ENCODE results near the gene SFMBT1.
"Not testable (repeated sequence)": the region's sequence is repeated elsewhere in the genome, so short reads cannot be mapped to it uniquely, and the experiment has no call there.

Gene SFMBT1

GRCh38 chr3:53065841-53066480, 20.1 kb upstream of the SFMBT1 start:
- H3K9me3 Mint-ChIP-seq, result no peaks in the 10 kb centered on the region
- peaks cover 20% of the 10 kb centered on the region for H3K27me3 Mint-ChIP-seq
- no peak overlapping the region for H3K27ac Mint-ChIP-seq
- intact Hi-C loops (cut with micrococcal nuclease), result no loop called here
- no peaks in the 10 kb centered on the region for H3K36me3 Mint-ChIP-seq (ENCODE audit: low read depth)
- no peaks in the 10 kb centered on the region for H3K4me1 Mint-ChIP-seq (ENCODE audit: low read depth)
- H3K4me3 Mint-ChIP-seq, result no peak overlapping the region

- Mint-ChIP-seq H3K36me3 (ENCODE audit: low read depth) (no peaks in the 10 kb centered on the region), H3K27ac (no peak overlapping the region), H3K9me3 (no peaks in the 10 kb centered on the region), H3K4me1 (ENCODE audit: low read depth) (no peaks in the 10 kb centered on the region), H3K4me3 (no peak overlapping the region), H3K27me3 (peaks cover 20% of the 10 kb centered on the region)
- intact Hi-C loops (cut with micrococcal nuclease), result no loop called here
Observed at GRCh38 chr3:53062905-53063304, 17.0 kb upstream of the SFMBT1 start.

DNA sequence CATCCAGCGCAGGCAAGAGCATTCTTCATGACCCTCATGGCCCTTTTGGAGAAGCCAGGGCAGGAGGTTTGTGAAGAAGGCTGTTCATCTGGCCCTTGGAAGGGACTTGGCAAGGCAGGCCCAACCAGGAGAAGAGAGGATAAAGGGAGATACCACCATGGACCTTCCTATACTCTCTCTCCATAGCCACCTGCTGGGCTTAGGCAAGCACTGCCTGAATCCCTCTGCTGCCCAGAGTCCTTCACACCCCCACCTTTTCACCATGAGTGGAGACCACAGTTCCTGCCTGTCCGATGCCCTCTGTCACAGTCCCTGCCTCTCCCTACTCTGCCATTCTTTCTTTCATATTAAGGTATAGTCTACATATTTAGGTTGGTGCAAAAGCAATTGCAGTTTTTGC, 10.6 kb upstream of the SFMBT1 start:
- no peaks in the 10 kb centered on the region for H3K36me3 Mint-ChIP-seq (ENCODE audit: low read depth)
- intact Hi-C loops (cut with micrococcal nuclease), result no loop called here
- H3K9me3 Mint-ChIP-seq, result no peaks in the 10 kb centered on the region
- H3K27me3 Mint-ChIP-seq, result peaks cover 7% of the 10 kb centered on the region
- H3K4me3 Mint-ChIP-seq, result no peak overlapping the region
- no peaks in the 10 kb centered on the region for H3K4me1 Mint-ChIP-seq (ENCODE audit: low read depth)
- H3K27ac Mint-ChIP-seq, result no peak overlapping the region

DNA sequence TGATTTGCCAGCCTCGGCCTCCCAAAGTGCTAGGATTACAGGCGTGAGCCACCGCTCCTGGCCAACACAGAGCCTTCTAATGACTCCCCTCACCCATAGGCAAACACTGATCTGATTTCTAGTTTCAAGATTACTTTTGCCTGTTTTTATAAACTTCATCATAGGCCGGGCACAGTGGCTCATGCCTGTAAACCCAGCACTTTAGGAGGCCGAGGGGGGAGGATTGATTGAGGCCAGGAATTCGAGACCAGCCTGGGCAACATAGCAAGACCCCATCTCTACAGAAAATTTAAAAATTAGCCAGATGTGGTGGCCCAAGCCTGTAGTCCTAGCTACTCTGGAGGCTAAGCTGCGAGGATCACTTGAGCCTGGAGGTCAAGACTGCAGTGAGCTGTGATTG, 8.4 kb upstream of the SFMBT1 start:
- H3K9me3 Mint-ChIP-seq; intact Hi-C loops (cut with micrococcal nuclease); H3K4me1 Mint-ChIP-seq (ENCODE audit: low read depth); H3K27me3 Mint-ChIP-seq; H3K36me3 Mint-ChIP-seq (ENCODE audit: low read depth); H3K27ac Mint-ChIP-seq; H3K4me3 Mint-ChIP-seq: not testable (repeated sequence)

DNA sequence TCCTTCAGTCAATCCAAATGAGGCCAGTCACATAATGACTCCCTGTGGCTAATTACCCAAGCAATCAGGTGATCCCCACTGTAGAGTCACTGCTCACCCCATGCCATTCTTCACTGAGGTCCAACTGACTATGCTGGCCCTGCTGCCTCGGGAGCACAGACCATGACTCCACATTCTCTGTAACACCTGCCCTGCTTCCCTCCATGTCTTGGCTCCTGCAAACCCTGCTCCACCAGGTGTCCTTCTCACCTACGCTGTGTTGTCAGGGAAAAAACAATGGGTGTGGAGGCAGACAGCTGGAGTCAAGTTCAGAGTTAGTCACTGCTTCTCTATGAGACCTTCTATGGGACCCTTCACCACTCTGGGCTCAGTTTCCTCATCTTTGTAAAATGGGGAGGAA, 6.1 kb upstream of the SFMBT1 start:
- Mint-ChIP-seq H3K27ac (no peak overlapping the region), H3K27me3 (peaks cover 22% of the 10 kb centered on the region), H3K4me1 (ENCODE audit: low read depth) (peaks cover 6% of the 10 kb centered on the region), H3K4me3 (no peak overlapping the region), H3K36me3 (ENCODE audit: low read depth) (no peaks in the 10 kb centered on the region), H3K9me3 (no peaks in the 10 kb centered on the region)
- intact Hi-C loops (cut with micrococcal nuclease), result no loop called here

GRCh38 chr3:53049987-53050386, 4.1 kb upstream of the SFMBT1 start:
- Mint-ChIP-seq H3K9me3 (no peaks in the 10 kb centered on the region), H3K27me3 (peaks cover 29% of the 10 kb centered on the region), H3K4me1 (ENCODE audit: low read depth) (peaks cover 12% of the 10 kb centered on the region), H3K36me3 (ENCODE audit: low read depth) (peaks cover 7% of the 10 kb centered on the region), H3K4me3 (no peak overlapping the region), H3K27ac (no peak overlapping the region)
- intact Hi-C loops (cut with micrococcal nuclease), result no loop called here

GRCh38 chr3:53046171-53047170, 598 bp upstream of the SFMBT1 start:
- intact Hi-C loops (cut with micrococcal nuclease), result no loop called here
- Mint-ChIP-seq H3K27me3 (peaks cover 32% of the 10 kb centered on the region), H3K27ac (peak overlapping the region; percentile 95), H3K4me3 (peak overlapping the region; percentile 97), H3K9me3 (no peaks in the 10 kb centered on the region), H3K4me1 (ENCODE audit: low read depth) (peaks cover 20% of the 10 kb centered on the region), H3K36me3 (ENCODE audit: low read depth) (peaks cover 7% of the 10 kb centered on the region)

- H3K4me3 Mint-ChIP-seq, result peak overlapping the region; percentile 89
- peaks cover 30% of the 10 kb centered on the region for H3K27me3 Mint-ChIP-seq
Observed at GRCh38 chr3:53044711-53045517, 959 bp downstream of the SFMBT1 start.

GRCh38 chr3:53044371-53044710, 1.5 kb downstream of the SFMBT1 start:
- peak overlapping the region; percentile 84 for H3K27ac Mint-ChIP-seq
- peaks cover 26% of the 10 kb centered on the region for H3K4me1 Mint-ChIP-seq (ENCODE audit: low read depth)
- peaks cover 27% of the 10 kb centered on the region for H3K27me3 Mint-ChIP-seq
- H3K9me3 Mint-ChIP-seq, result no peaks in the 10 kb centered on the region
- peaks cover 7% of the 10 kb centered on the region for H3K36me3 Mint-ChIP-seq (ENCODE audit: low read depth)
- H3K4me3 Mint-ChIP-seq, result peak overlapping the region; percentile 89
- intact Hi-C loops (cut with micrococcal nuclease), result no loop called here

More at GRCh38 chr3:53044711-53045517, 959 bp downstream of the SFMBT1 start:
- H3K27ac Mint-ChIP-seq, result peak overlapping the region; percentile 84
- peaks cover 7% of the 10 kb centered on the region for H3K36me3 Mint-ChIP-seq (ENCODE audit: low read depth)
- peaks cover 26% of the 10 kb centered on the region for H3K4me1 Mint-ChIP-seq (ENCODE audit: low read depth)
- H3K9me3 Mint-ChIP-seq, result no peaks in the 10 kb centered on the region
- intact Hi-C loops (cut with micrococcal nuclease), result no loop called here

- no peak overlapping the region for H3K4me3 Mint-ChIP-seq
- peaks cover 26% of the 10 kb centered on the region for H3K4me1 Mint-ChIP-seq (ENCODE audit: low read depth)
- peaks cover 24% of the 10 kb centered on the region for H3K27me3 Mint-ChIP-seq
- peaks cover 7% of the 10 kb centered on the region for H3K36me3 Mint-ChIP-seq (ENCODE audit: low read depth)
- intact Hi-C loops (cut with micrococcal nuclease), result no loop called here
- no peak overlapping the region for H3K27ac Mint-ChIP-seq
- H3K9me3 Mint-ChIP-seq, result no peaks in the 10 kb centered on the region
Observed at GRCh38 chr3:53043738-53044137, 2.1 kb downstream of the SFMBT1 start.

DNA sequence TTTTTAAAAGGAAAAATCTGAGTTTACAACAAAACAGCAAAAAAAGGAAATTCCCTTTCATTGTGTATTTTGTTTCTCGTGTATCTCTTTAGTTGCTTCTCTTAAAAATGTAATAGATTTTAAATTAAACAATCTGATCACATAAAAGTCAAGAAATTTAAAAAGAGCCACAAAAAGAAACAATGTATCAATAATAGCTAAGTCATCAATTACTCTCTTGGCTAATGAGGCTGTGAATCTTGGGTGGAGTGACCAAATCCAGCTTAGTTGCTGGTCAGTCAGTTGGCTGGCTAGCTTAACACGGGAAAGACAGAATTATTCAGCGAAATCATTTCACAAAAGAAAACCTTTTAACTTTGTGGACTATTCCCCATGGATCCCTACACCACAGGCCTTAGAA, 3.2 kb downstream of the SFMBT1 start:
- H3K9me3 Mint-ChIP-seq, result no peaks in the 10 kb centered on the region
- intact Hi-C loops (cut with micrococcal nuclease), result no loop called here
- H3K27ac Mint-ChIP-seq, result no peak overlapping the region
- H3K27me3 Mint-ChIP-seq, result peaks cover 17% of the 10 kb centered on the region
- H3K4me3 Mint-ChIP-seq, result no peak overlapping the region
- peaks cover 26% of the 10 kb centered on the region for H3K4me1 Mint-ChIP-seq (ENCODE audit: low read depth)
- peaks cover 7% of the 10 kb centered on the region for H3K36me3 Mint-ChIP-seq (ENCODE audit: low read depth)

- intact Hi-C loops (cut with micrococcal nuclease), result no loop called here
- no peaks in the 10 kb centered on the region for H3K36me3 Mint-ChIP-seq (ENCODE audit: low read depth)
- peaks cover 19% of the 10 kb centered on the region for H3K4me1 Mint-ChIP-seq (ENCODE audit: low read depth)
- no peak overlapping the region for H3K4me3 Mint-ChIP-seq
- no peaks in the 10 kb centered on the region for H3K9me3 Mint-ChIP-seq
- peaks cover 3% of the 10 kb centered on the region for H3K27me3 Mint-ChIP-seq
- H3K27ac Mint-ChIP-seq, result no peak overlapping the region
Observed at GRCh38 chr3:53040351-53040820, 5.5 kb downstream of the SFMBT1 start.

- Mint-ChIP-seq H3K36me3 (ENCODE audit: low read depth) (no peaks in the 10 kb centered on the region), H3K27me3 (peaks cover 3% of the 10 kb centered on the region), H3K9me3 (no peaks in the 10 kb centered on the region), H3K27ac (no peak overlapping the region), H3K4me3 (no peak overlapping the region), H3K4me1 (ENCODE audit: low read depth) (peaks cover 14% of the 10 kb centered on the region)
- intact Hi-C loops (cut with micrococcal nuclease), result no loop called here
Observed at GRCh38 chr3:53039376-53039752, 6.5 kb downstream of the SFMBT1 start.
